GM19193 (cell line): Measurements from ENCODE around the gene EXD2.

Experiments used
- POLR2A ChIP-seq: IDR thresholded peaks from 4 replicates; pipeline ENCODE4 v1.6.1; 2011; ENCODE audit not compliant: insufficient read depth, insufficient read length; ENCODE audit errors: extremely low read depth

The EXD2 gene

GRCh38 chr14:69191340-69192111 is at the start of gene EXD2:
TSS of gene EXD2 (plus strand) at chr14:69191498. CDS start at chr14:69209471, 17,973 bp downstream.
- TF ChIP-seq POLR2A = peak; percentile 44

DNA sequence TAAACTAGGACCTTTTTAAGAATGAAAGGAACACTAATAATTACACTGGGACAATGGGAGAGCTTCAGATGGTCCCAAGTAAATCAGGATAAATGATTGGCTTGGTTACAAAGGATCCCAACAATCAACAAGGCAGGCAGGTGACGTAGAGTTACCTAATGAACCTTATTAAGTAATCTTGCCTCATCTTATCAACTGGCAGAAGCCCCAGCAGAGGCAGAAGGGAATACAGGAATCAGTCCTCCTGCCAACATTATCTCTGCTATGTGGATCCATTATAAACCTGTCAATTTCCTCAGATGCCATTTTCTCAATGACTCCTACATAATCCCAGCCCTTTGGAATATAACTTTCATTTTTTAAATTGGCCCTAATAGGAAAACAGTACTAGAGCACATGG is 49.7 kb upstream of the EXD2 start:
- no peak for TF ChIP-seq POLR2A

GRCh38 chr14:69142101-69142500 is 49.2 kb upstream of the EXD2 start:
- no peak for TF ChIP-seq POLR2A

- TF ChIP-seq POLR2A = no peak
These were observed 41.6 kb upstream of the EXD2 start for GRCh38 chr14:69149461-69150244.

- no peak for TF ChIP-seq POLR2A
These were observed 39.7 kb upstream of the EXD2 start for GRCh38 chr14:69151458-69152180.

GRCh38 chr14:69152181-69152901 is 39.0 kb upstream of the EXD2 start:
- no peak for TF ChIP-seq POLR2A

DNA sequence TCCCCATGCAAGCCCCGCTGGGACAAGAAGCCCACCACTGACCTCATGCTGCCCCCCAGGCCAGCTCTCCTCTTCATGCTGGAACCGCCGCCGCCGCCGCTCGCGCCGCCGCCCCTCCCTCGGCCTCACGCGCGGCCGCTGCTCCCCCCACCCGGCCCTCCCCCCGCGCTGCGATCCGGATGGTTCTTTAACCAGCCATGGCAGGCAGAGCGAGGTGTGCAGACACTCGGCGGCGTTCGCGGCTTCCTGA is 38.5 kb upstream of the EXD2 start, which contains the start of gene DCAF5:
Gene DCAF5, minus strand, starts transcription at position 218 of the 250 bp plus-strand sequence. Its CDS starts 141 bp downstream, at position 77.
- no peak for TF ChIP-seq POLR2A

DNA sequence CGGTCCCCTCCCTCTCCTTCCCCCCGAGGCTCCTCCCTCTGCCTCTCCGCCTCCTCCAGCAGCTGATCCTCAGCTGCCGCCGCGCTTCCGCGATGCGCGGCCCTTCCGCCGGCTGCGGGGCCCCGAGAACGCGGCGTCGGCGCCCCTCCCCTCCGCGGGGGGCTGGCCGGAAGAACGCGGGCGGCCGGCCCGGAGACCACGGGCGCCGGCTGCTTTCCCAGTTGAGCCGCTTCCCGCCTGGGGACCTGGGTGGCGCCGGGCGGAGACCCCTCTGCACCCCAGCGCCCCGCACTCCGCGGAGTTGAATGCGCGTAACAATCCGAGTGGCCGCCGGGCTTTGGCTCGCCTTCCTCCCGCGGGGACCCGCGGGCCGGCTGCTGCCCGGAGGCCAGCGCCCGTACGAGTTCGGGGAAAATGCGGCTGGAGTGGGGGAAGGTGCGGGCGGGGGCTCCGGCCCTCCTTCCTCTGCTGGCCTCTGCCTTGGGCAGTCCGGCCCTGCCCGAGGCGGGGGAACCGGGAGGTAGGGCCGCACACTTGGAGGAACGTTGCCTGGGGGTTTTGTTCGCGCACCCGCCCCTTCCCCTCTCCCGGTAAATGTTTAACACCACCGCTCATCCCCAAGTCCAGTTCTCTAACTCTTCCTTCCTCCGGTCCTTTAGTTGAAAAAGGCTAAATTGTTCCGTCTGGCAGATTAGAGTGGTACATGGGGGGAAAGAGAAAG is 38.0 kb upstream of the EXD2 start:
- TF ChIP-seq POLR2A = peak; percentile 77

DNA sequence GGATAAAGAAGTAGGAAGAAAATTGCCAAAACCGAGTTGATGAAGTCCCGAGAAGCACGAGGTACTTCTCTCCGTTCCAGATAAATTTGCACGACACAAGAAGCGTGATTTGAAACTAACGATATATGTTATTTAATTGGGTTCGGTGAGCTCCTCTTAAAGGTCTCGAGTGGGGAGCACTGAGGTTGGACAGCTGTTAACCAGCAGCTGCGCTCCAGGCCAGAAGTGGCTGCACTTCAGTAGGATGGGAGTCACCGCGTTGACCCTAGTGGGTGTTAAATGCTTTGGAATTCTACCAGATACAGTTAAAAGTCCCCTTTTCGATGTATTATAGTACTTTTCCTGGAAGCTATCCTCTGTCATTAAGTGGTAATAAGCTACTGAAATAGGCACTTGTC is 37.4 kb upstream of the EXD2 start:
- no peak for TF ChIP-seq POLR2A

GRCh38 chr14:69154779-69155178 is 36.5 kb upstream of the EXD2 start:
- TF ChIP-seq POLR2A = no peak

DNA sequence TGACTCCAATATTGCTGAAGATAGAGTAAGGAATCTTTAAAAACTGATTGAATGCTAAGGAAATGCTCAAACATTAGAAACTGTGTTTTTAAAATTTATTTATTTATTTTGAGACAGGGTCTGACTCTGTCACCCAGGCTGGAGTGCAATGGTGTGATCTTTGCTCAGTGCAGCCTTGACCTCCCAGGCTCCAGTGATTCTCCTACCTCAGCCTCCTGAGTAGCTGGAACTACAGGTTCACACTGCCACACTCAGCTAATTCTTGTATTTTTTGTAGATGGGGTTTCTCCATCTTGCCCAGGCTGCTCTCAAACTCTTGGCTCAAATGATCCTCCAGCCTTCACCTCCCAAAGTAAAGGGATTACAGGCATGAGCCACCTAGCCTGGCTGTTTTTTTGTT is 35.1 kb upstream of the EXD2 start:
- no peak for TF ChIP-seq POLR2A

DNA sequence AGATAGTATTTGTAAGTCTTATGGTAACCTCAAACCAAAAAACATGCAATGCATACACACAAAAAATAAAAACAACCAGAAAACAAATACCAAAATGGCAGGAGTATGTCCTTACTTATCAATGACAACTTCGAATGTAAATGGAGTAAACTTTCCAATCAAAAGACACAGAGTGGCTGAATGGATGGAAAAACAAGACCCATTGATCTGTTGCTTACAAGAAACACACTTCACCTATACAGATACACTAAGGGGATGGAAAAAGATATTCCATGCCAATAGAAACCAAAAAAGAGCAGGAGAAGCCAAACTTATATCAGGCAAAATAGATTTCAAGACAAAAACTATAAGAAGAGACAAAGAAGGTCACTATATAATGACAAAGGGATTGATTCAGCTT is 29.7 kb upstream of the EXD2 start:
- TF ChIP-seq POLR2A = no peak

DNA sequence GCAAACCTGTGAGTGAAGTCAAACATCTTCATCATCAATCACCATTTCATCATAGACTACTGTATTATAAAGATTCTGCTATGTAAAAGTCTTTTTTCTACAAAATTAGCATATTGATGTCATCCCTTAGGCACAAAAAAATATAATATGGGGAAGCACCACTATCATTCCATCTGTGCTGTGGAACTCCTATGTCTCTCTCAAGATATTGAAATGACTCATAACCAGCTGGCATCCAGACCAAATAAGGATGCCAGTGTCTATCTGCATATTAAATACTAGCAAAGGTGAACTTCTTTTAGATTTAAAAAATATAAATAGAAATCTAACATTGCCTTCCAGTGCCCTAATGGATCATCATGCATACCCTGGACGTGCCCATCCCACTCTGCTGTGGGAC is 20.5 kb upstream of the EXD2 start:
- no peak for TF ChIP-seq POLR2A

DNA sequence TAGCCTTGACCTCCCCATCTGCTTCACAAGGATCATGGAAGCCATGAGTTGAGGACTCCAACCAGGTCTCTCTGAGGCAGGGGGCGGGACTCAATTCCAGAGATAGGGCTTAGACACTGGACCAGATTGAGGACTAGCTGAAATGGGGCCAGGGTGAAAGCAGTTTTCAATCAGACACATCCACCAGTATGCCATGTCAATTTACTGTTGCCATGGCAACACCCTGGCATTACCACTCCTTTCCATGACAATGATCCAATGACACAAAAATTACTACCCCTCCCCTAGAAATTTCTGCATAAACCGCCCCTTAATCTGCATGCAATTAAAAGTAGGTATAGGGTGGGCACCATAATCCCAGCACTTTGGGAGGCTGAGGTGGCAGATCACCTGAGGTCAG is 19.7 kb upstream of the EXD2 start:
- no peak for TF ChIP-seq POLR2A
